Measurements from ENCODE around the gene PARD6B.

The PARD6B gene

DNA sequence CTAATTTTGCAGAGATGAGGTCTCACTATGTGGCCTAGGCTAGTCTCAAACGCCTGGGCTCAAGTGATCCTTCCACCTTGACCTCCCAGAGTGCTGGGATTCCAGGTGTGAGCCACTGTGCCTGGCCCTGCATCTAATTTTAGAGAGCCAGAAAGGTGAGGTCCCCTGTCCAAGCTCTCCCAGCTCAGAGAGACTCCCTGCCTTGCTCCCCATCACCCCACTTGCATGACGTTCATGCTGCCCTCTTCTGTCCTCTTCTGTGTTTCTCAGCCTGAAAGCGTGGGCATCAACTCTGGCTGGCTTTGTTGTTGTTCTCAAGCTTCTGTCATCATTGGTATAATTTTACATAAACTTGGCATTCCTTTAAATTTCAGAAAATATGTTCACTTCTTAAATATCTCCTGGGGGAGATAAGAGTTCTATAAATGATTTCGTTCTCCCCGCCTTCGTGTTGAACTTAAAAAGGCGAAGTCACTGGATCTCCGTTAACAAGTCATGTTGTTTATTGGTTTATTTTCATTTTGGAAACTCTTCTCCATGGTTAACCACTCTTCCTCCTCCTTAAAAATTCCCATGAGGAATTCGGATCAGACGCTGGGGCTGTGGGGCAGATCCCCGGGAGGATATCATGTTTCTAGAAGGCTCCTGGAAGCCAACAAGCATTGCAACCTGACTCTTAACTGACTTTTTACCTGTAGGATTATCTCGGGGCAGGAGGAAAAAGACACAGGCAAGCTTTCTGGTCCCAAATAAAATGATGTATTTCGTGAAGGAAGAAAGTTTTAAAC is 13.2 kb upstream of the PARD6B start:
- Histone ChIP-seq H3K4me3 (ENCODE audit: low read length) (no peak overlapping the region), H3K4me1 (ENCODE audit: control insufficient read depth, insufficient read depth, low read length) (peaks cover 34% of the 10 kb centered on the region), H3K27me3 (replicated peaks; ENCODE audit: control insufficient read depth, insufficient read depth, low read length) (no peaks in the 10 kb centered on the region), H3K9ac (ENCODE audit: low read length) (no peak overlapping the region), H3K36me3 (ENCODE audit: control insufficient read depth, insufficient read depth, low read length, severe bottlenecking) (no peaks in the 10 kb centered on the region), H3K9me3 (ENCODE audit: control insufficient read depth, low read length) (no peaks in the 10 kb centered on the region)
- DNase-seq (ENCODE audit: low read depth): peak; percentile 49

- Histone ChIP-seq H3K9me3 (ENCODE audit: control insufficient read depth, low read length) (no peaks in the 10 kb centered on the region), H3K36me3 (ENCODE audit: control insufficient read depth, insufficient read depth, low read length, severe bottlenecking) (no peaks in the 10 kb centered on the region), H3K4me3 (ENCODE audit: low read length) (no peak overlapping the region), H3K27me3 (replicated peaks; ENCODE audit: control insufficient read depth, insufficient read depth, low read length) (no peaks in the 10 kb centered on the region), H3K4me1 (ENCODE audit: control insufficient read depth, insufficient read depth, low read length) (peaks cover 30% of the 10 kb centered on the region), H3K9ac (ENCODE audit: low read length) (no peak overlapping the region)
- no peak for DNase-seq (ENCODE audit: low read depth)
These were observed 12.1 kb upstream of the PARD6B start for GRCh38 chr20:50719328-50719727.

- DNase-seq (ENCODE audit: low read depth): no peak
- Histone ChIP-seq H3K4me1 (ENCODE audit: control insufficient read depth, insufficient read depth, low read length) (peaks cover 37% of the 10 kb centered on the region), H3K9me3 (ENCODE audit: control insufficient read depth, low read length) (no peaks in the 10 kb centered on the region), H3K27me3 (replicated peaks; ENCODE audit: control insufficient read depth, insufficient read depth, low read length) (no peaks in the 10 kb centered on the region), H3K36me3 (ENCODE audit: control insufficient read depth, insufficient read depth, low read length, severe bottlenecking) (no peaks in the 10 kb centered on the region), H3K4me3 (ENCODE audit: low read length) (no peak overlapping the region), H3K9ac (ENCODE audit: low read length) (no peak overlapping the region)
These were observed 11.4 kb upstream of the PARD6B start for GRCh38 chr20:50720026-50720425.

GRCh38 chr20:50720582-50720981 is 10.8 kb upstream of the PARD6B start:
- no peaks in the 10 kb centered on the region for H3K36me3 ChIP-seq (ENCODE audit: control insufficient read depth, insufficient read depth, low read length, severe bottlenecking)
- no peaks in the 10 kb centered on the region for H3K27me3 ChIP-seq (replicated peaks; ENCODE audit: control insufficient read depth, insufficient read depth, low read length)
- no peak overlapping the region for H3K9ac ChIP-seq (ENCODE audit: low read length)
- H3K9me3 ChIP-seq (ENCODE audit: control insufficient read depth, low read length): no peaks in the 10 kb centered on the region
- peaks cover 43% of the 10 kb centered on the region for H3K4me1 ChIP-seq (ENCODE audit: control insufficient read depth, insufficient read depth, low read length)
- no peak for DNase-seq (ENCODE audit: low read depth)
- H3K4me3 ChIP-seq (ENCODE audit: low read length): no peak overlapping the region

GRCh38 chr20:50721881-50722281 is 9.5 kb upstream of the PARD6B start:
- no peaks in the 10 kb centered on the region for H3K27me3 ChIP-seq (replicated peaks; ENCODE audit: control insufficient read depth, insufficient read depth, low read length)
- no peak for DNase-seq (ENCODE audit: low read depth)
- H3K36me3 ChIP-seq (ENCODE audit: control insufficient read depth, insufficient read depth, low read length, severe bottlenecking): no peaks in the 10 kb centered on the region
- peaks cover 51% of the 10 kb centered on the region for H3K4me1 ChIP-seq (ENCODE audit: control insufficient read depth, insufficient read depth, low read length)
- no peak overlapping the region for H3K4me3 ChIP-seq (ENCODE audit: low read length)
- H3K9ac ChIP-seq (ENCODE audit: low read length): peak overlapping the region; percentile 64
- no peaks in the 10 kb centered on the region for H3K9me3 ChIP-seq (ENCODE audit: control insufficient read depth, low read length)

DNA sequence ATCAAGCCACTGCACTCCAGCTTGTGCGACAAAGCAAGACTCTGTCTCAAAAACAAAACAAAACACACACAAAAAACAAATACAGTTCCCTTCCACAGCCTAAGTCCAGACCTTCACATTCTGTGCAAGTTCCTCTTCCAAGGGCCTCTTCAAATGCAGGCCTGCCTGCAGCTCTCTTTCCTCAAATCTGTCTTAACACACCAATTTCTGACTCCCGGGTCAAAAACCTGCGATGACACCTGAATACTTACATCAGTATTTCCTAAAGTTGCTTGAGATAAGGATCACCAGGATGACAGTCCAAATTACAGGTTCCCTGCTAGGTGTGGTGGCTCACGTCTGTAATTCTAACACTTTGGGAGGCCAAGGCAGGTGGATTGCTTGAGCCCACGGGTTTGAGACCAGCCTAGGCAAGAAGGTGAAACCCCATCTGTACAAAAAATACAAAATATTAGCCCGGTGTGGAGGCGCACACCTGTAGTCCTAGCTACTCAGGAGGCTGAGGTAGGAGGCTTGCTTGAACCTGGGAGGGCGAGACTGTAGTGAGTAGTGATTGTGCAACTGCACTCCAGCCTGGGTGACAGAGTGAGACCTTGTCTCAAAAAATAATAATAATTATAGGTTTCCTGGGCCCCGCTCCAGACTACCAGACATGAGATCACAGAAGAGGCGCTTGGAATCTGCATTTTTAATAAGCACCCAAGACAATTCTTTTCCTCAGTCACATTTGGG is 8.8 kb upstream of the PARD6B start:
- H3K27me3 ChIP-seq (replicated peaks; ENCODE audit: control insufficient read depth, insufficient read depth, low read length): no peaks in the 10 kb centered on the region
- no peak overlapping the region for H3K4me3 ChIP-seq (ENCODE audit: low read length)
- DNase-seq (ENCODE audit: low read depth): no peak
- no peaks in the 10 kb centered on the region for H3K9me3 ChIP-seq (ENCODE audit: control insufficient read depth, low read length)
- H3K36me3 ChIP-seq (ENCODE audit: control insufficient read depth, insufficient read depth, low read length, severe bottlenecking): no peaks in the 10 kb centered on the region
- H3K4me1 ChIP-seq (ENCODE audit: control insufficient read depth, insufficient read depth, low read length): peaks cover 58% of the 10 kb centered on the region
- peak overlapping the region; percentile 64 for H3K9ac ChIP-seq (ENCODE audit: low read length)

- no peak overlapping the region for H3K4me3 ChIP-seq (ENCODE audit: low read length)
- no peaks in the 10 kb centered on the region for H3K27me3 ChIP-seq (replicated peaks; ENCODE audit: control insufficient read depth, insufficient read depth, low read length)
- H3K9me3 ChIP-seq (ENCODE audit: control insufficient read depth, low read length): no peaks in the 10 kb centered on the region
- H3K9ac ChIP-seq (ENCODE audit: low read length): no peak overlapping the region
- peaks cover 60% of the 10 kb centered on the region for H3K4me1 ChIP-seq (ENCODE audit: control insufficient read depth, insufficient read depth, low read length)
- no peaks in the 10 kb centered on the region for H3K36me3 ChIP-seq (ENCODE audit: control insufficient read depth, insufficient read depth, low read length, severe bottlenecking)
- no peak for DNase-seq (ENCODE audit: low read depth)
These were observed 7.7 kb upstream of the PARD6B start for GRCh38 chr20:50723672-50724071.

DNA sequence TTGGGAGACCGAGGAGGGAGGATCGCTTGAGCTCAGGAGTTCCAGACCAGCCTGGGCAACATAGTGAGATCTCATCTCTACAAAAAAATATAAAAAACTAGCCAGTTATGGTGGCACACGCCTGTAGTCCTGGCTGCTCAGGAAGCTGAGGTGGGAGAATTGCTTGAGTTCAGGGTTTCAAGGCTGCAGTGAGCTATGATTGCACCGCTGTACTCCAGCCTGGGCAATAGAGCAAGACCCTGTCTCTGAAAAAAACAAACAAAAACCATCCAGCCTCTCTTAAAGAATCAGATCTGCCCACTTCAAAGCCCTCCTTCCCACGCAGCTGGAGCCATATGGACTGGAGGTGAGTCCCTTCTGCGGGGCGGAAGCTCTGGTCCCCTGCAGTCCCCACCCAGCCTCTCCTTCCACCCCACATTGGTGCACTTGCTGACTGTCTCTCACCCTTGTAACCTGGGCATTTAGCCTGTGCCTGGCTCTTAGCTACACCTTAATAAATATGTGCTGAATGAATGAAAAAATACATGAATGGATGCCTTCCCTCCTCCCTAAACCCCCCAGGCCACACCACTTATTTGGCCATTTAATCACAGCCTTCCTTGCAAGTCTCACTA is 7.2 kb upstream of the PARD6B start:
- H3K4me3 ChIP-seq (ENCODE audit: low read length): no peak overlapping the region
- DNase-seq (ENCODE audit: low read depth): no peak
- H3K9ac ChIP-seq (ENCODE audit: low read length): peak overlapping the region; percentile 72
- no peaks in the 10 kb centered on the region for H3K27me3 ChIP-seq (replicated peaks; ENCODE audit: control insufficient read depth, insufficient read depth, low read length)
- H3K36me3 ChIP-seq (ENCODE audit: control insufficient read depth, insufficient read depth, low read length, severe bottlenecking): no peaks in the 10 kb centered on the region
- peaks cover 61% of the 10 kb centered on the region for H3K4me1 ChIP-seq (ENCODE audit: control insufficient read depth, insufficient read depth, low read length)
- no peaks in the 10 kb centered on the region for H3K9me3 ChIP-seq (ENCODE audit: control insufficient read depth, low read length)

DNA sequence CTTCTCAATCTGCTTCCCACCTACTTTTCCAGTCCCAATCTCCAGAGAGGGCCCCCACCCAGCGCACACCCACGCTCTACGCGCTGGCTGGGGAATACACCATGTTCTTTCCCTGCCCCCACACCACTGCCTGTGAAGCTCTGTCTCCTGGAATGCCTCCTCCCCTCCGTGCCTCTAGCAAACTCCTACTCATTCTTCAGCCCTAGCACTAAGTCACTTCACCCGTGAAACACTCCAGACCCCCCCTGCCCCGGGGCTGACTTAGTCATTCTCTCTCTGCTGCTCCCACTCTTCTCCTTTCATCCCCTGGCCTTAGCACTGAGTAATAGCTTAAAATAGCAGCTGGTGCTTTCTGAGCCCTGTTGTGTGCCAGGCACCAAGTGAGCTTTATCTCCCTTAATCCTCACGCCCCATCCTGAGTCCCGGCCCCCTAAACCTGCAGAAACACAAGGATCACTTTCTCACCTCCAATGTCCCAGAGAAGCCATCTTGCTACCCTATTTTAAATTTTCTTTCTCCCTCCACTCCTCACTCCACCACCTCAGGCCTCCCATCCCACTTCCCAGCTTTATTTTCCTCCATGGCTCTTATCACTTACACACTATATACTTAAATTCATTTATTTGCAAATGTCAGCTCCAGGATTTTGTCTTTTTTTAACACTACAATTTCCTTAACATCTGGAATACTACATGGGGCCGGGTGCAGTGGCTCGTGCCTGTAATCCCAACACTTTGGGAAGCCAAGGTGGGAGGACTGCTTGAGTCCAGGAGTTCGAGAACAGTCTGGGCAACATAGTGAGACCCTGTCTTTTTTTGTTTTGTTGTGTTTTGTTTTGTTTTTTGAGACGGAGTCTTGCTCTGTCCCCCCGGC is 6.3 kb upstream of the PARD6B start:
- H3K36me3 ChIP-seq (ENCODE audit: control insufficient read depth, insufficient read depth, low read length, severe bottlenecking): no peaks in the 10 kb centered on the region
- H3K9me3 ChIP-seq (ENCODE audit: control insufficient read depth, low read length): no peaks in the 10 kb centered on the region
- H3K4me1 ChIP-seq (ENCODE audit: control insufficient read depth, insufficient read depth, low read length): peaks cover 70% of the 10 kb centered on the region
- no peaks in the 10 kb centered on the region for H3K27me3 ChIP-seq (replicated peaks; ENCODE audit: control insufficient read depth, insufficient read depth, low read length)
- no peak overlapping the region for H3K4me3 ChIP-seq (ENCODE audit: low read length)
- H3K9ac ChIP-seq (ENCODE audit: low read length): peak overlapping the region; percentile 72
- DNase-seq (ENCODE audit: low read depth): peak; percentile 96

DNA sequence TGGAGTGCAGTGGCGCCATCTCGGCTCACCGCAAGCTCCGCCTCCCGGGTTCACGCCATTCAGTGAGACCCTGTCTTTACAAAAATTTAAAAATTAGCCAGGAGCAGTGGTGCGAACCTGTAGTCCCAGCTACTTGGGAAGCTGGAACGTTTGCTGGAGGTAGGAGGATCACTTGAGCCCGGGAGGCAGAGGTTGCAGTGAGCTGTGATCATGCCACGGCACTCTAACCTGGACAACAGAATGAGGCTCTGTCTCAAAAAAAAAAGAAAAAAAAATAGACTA is 5.7 kb upstream of the PARD6B start:
- Histone ChIP-seq H3K9ac (ENCODE audit: low read length) (peak overlapping the region; percentile 72), H3K9me3 (ENCODE audit: control insufficient read depth, low read length) (no peaks in the 10 kb centered on the region), H3K36me3 (ENCODE audit: control insufficient read depth, insufficient read depth, low read length, severe bottlenecking) (no peaks in the 10 kb centered on the region), H3K27me3 (replicated peaks; ENCODE audit: control insufficient read depth, insufficient read depth, low read length) (no peaks in the 10 kb centered on the region), H3K4me3 (ENCODE audit: low read length) (no peak overlapping the region), H3K4me1 (ENCODE audit: control insufficient read depth, insufficient read depth, low read length) (peaks cover 75% of the 10 kb centered on the region)
- no peak for DNase-seq (ENCODE audit: low read depth)
